ENCODE results near the gene DYNC1H1. TPM values are rescaled to one million over a fixed set of nuclear protein-coding genes. Genes with fewer than 3 reads are reported as not detected.

The DYNC1H1 gene
- total RNA-seq, 1 donor from 2014 or later, result 432 TPM

DNA sequence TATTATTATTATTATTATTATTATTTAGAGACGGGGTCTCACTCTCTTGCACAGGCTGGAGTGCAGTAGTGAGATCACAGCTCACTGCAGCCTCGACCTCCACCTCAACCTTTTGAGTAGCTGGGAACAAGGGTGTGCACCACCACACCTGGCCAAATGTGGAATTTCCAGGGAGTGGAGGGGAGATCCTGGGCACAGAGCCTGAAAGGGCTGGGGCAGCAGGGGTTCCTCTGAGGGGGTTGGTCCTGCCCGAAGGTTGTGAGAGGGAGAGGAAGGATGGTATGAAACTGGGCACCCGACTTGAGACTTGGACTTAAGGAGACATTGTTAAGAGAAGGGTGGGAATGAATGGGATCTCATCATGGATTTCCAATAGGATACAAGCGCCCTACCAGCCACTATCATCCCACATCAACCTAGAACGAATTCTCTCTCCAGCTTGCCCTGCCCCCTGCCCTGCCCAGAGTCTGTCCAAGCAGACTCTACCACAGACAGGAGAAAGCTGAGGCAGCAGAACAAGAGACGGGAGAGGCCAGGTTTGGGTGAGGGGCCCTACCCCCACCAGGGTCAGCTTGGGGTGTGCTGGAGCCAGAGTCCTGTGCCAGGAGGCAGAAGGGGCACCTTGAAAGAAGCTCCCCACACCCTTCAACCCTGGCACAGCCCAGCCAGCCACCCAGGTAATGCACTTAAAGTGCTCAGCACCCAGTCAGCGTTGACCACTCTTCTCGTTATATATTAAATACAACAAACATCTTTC is 2.4 kb upstream of the DYNC1H1 start:
- H3K27me3 ChIP-seq, result no peaks in the 10 kb centered on the region
- no peaks in the 10 kb centered on the region for H3K36me3 ChIP-seq
- H3K27ac ChIP-seq, result peak overlapping the region; percentile 40
- no peak for ATAC-seq
- no peak overlapping the region for H3K4me3 ChIP-seq
- DNase-seq, result no peak
- intact Hi-C loops (cut with DNase I), result loop anchor here (10.0 kb wide), 1 partner anchor 133 kb away; no protein-coding TSS in a partner anchor
- TF ChIP-seq, protein P1, sequence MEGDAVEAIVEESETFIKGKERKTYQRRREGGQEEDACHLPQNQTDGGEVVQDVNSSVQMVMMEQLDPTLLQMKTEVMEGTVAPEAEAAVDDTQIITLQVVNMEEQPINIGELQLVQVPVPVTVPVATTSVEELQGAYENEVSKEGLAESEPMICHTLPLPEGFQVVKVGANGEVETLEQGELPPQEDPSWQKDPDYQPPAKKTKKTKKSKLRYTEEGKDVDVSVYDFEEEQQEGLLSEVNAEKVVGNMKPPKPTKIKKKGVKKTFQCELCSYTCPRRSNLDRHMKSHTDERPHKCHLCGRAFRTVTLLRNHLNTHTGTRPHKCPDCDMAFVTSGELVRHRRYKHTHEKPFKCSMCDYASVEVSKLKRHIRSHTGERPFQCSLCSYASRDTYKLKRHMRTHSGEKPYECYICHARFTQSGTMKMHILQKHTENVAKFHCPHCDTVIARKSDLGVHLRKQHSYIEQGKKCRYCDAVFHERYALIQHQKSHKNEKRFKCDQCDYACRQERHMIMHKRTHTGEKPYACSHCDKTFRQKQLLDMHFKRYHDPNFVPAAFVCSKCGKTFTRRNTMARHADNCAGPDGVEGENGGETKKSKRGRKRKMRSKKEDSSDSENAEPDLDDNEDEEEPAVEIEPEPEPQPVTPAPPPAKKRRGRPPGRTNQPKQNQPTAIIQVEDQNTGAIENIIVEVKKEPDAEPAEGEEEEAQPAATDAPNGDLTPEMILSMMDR (IDR thresholded peaks at IDR 0.05), result no peak
- peaks cover 26% of the 10 kb centered on the region for H3K4me1 ChIP-seq
- H3K9me3 ChIP-seq, result no peaks in the 10 kb centered on the region

DNA sequence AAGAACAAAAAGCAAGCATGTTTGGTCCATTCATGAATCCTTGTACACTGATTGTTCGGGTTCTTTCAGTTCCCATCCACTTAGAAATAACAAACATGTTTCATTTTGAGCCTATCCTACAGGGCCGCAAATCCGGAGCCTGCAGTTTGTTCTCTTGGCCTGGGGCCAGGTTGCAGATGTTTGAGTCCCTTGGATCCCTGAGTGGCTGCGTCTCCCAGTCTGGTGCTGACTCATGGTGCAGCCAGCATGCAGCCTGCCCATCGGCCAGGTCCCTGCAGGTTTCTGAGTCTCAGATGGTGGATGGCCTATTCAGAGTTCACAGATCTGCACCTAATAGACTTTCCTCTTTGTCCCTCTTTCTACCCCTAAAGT is 1.9 kb upstream of the DYNC1H1 start:
- Histone ChIP-seq H3K9me3 (no peaks in the 10 kb centered on the region), H3K4me3 (no peak overlapping the region), H3K27ac (peak overlapping the region; percentile 40), H3K27me3 (no peaks in the 10 kb centered on the region), H3K36me3 (no peaks in the 10 kb centered on the region), H3K4me1 (peaks cover 28% of the 10 kb centered on the region)
- DNase-seq (peak; percentile 80), ATAC-seq (no peak)
- intact Hi-C loops (cut with DNase I), result loop anchor here (10.0 kb wide), 1 partner anchor 132 kb away; no protein-coding TSS in a partner anchor
- TF ChIP-seq, protein P1 (IDR thresholded peaks at IDR 0.05), result no peak

DNA sequence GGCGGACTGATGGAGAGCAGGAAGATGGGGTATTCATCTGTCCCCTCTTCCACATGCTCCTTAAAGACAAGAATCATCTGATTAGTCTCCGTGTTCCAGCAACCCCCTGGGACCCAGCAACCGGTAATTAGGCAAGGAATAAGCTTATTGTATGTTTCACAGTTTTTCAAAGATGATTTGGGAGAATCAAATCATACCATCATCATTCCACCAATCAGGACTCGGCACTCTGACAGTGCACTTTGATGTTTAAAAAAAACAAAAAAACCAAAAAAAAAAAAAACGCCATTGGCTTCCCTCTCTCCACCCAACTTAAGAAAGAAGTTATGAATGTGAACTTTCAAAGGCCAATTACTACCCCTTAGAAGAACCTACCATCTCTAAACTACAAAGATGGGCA is 1.3 kb upstream of the DYNC1H1 start:
- Histone ChIP-seq H3K27ac (no peak overlapping the region), H3K9me3 (no peaks in the 10 kb centered on the region), H3K36me3 (no peaks in the 10 kb centered on the region), H3K4me1 (peaks cover 28% of the 10 kb centered on the region), H3K4me3 (no peak overlapping the region), H3K27me3 (no peaks in the 10 kb centered on the region)
- no peak for ATAC-seq
- no peak for DNase-seq
- intact Hi-C loops (cut with DNase I), result loop anchor here (10.0 kb wide), 1 partner anchor 132 kb away; no protein-coding TSS in a partner anchor
- TF ChIP-seq, protein P1 (IDR thresholded peaks at IDR 0.05), result no peak

DNA sequence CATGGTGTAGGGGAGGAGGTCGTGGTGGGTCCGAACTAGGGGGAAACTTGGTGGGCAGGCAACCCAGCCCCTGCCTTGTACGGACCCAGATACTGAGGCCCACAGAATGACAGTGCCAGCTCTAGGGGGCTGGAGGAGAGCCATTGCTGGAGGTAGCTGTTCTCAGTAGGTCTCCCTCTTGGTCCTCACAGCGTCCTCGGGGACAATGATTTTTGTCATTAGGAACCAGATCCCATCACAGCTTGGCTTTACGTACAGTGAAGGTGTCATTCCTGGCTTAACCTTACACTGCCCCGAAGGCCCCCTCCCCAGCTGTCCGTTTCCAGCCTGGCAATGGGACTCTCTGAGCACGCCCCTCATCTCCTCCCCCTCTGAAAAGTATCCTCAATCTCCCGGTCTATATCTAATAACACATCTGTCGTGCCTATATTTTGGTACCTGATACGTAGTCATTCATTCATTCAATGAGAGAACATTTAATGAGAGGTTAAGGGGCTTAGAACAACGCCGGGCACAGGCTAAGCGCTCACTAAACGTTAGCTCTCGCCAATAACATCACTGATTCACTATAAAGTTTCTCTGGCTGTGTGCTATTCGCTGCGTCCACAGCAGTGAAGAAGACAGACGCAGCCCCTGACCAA is 597 bp upstream of the DYNC1H1 start:
- H3K4me1 ChIP-seq, result peaks cover 28% of the 10 kb centered on the region
- peak overlapping the region; percentile 99 for H3K4me3 ChIP-seq
- intact Hi-C loops (cut with DNase I), result loop anchor here (10.0 kb wide), 1 partner anchor 131 kb away; no protein-coding TSS in a partner anchor
- H3K27ac ChIP-seq, result no peak overlapping the region
- no peaks in the 10 kb centered on the region for H3K27me3 ChIP-seq
- DNase-seq (no peak), ATAC-seq (no peak)
- TF ChIP-seq, protein P1 (IDR thresholded peaks at IDR 0.05), result no peak
- no peaks in the 10 kb centered on the region for H3K9me3 ChIP-seq
- no peaks in the 10 kb centered on the region for H3K36me3 ChIP-seq

DNA sequence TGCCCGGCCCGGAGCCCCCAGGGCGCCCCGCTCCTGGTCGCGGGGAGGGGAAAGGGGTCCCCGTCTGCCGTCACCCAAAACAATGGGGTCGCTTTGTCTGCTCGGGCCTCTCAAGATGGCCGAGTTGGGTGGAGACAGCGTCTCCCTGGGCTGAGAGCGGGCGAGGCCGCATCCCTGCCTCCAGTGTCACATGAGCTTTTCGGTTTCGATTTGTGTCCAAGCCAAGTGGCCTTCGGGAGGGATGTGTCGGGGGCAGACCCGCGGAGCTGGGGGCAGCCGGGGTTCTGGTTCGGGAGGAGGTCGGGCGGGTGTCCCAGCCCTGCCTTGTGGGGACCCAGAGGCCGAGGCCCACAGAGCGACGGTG is 790 bp downstream of the DYNC1H1 start:
- Histone ChIP-seq H3K36me3 (peaks cover 10% of the 10 kb centered on the region), H3K4me3 (peak overlapping the region; percentile 99), H3K27me3 (no peaks in the 10 kb centered on the region), H3K27ac (peak overlapping the region; percentile 95), H3K4me1 (peaks cover 28% of the 10 kb centered on the region), H3K9me3 (no peaks in the 10 kb centered on the region)
- TF ChIP-seq, protein P1 (IDR thresholded peaks at IDR 0.05), result no peak
- intact Hi-C loops (cut with DNase I), result loop anchor here (10.0 kb wide), 1 partner anchor 130 kb away; no protein-coding TSS in a partner anchor
- DNase-seq (peak; percentile 86), ATAC-seq (peak; percentile 75)

Data from upper lobe of right lung (tissue), 1 donor.